ENCODE measurements around the gene OTUB1.

The OTUB1 gene

DNA sequence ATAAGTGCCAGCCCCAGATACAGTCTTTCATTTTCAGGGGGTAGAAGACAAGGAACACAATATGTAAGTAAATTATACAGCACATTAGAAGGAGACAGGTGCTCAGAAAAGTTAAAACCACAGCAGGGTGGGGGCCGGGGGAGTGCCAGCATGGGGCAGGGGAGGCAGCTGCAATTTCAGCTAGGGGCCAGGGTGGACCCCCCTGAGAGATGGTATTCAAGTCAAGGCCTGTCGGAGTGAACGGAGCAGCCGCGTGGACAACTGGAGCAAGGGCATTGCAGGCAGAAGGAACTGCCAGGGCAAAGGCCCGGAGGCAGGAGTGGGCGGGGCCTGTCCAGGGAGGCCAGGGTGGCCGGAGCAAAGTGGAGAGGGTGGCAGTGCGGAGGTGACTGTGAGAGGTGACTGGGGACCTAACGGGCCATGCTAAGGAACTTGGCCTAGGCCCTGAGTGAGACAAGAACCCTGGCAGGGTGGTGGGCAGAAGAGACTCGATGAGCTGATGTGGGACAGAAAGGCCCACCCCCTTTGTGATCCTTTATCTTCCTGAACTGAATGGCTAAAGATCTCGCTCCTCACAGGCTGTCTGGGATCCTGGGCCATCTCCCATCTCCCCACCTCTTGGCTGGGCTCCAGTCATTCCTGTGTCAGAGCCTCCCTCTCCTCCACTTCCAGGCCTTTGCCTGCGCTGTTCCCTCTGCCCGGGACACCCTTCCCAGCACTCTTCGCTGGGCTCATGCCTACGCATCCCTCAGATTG lies 27.1 kb downstream of the OTUB1 start:
- TF ChIP-seq SIN3A (IDR thresholded peaks at IDR 0.05; ENCODE audit: borderline replicate concordance, insufficient read depth, low read length) (no peak), FOXP2 (optimal IDR thresholded peaks at IDR 0.05; ENCODE audit: borderline replicate concordance, extremely low read depth, extremely low read length, insufficient read depth) (no peak), POLR2AphosphoS5 (IDR thresholded peaks at IDR 0.05; ENCODE audit: low read depth, low read length) (no peak), TAF1 (IDR thresholded peaks at IDR 0.05; ENCODE audit: borderline replicate concordance, insufficient read depth, low read length) (no peak)
- TF ChIP-seq, protein P1, sequence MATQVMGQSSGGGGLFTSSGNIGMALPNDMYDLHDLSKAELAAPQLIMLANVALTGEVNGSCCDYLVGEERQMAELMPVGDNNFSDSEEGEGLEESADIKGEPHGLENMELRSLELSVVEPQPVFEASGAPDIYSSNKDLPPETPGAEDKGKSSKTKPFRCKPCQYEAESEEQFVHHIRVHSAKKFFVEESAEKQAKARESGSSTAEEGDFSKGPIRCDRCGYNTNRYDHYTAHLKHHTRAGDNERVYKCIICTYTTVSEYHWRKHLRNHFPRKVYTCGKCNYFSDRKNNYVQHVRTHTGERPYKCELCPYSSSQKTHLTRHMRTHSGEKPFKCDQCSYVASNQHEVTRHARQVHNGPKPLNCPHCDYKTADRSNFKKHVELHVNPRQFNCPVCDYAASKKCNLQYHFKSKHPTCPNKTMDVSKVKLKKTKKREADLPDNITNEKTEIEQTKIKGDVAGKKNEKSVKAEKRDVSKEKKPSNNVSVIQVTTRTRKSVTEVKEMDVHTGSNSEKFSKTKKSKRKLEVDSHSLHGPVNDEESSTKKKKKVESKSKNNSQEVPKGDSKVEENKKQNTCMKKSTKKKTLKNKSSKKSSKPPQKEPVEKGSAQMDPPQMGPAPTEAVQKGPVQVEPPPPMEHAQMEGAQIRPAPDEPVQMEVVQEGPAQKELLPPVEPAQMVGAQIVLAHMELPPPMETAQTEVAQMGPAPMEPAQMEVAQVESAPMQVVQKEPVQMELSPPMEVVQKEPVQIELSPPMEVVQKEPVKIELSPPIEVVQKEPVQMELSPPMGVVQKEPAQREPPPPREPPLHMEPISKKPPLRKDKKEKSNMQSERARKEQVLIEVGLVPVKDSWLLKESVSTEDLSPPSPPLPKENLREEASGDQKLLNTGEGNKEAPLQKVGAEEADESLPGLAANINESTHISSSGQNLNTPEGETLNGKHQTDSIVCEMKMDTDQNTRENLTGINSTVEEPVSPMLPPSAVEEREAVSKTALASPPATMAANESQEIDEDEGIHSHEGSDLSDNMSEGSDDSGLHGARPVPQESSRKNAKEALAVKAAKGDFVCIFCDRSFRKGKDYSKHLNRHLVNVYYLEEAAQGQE (IDR thresholded peaks at IDR 0.05; ENCODE audit: insufficient read depth in 1 of 2, low read depth in 2 of 2, low read length in 2 of 2), result no peak

DNA sequence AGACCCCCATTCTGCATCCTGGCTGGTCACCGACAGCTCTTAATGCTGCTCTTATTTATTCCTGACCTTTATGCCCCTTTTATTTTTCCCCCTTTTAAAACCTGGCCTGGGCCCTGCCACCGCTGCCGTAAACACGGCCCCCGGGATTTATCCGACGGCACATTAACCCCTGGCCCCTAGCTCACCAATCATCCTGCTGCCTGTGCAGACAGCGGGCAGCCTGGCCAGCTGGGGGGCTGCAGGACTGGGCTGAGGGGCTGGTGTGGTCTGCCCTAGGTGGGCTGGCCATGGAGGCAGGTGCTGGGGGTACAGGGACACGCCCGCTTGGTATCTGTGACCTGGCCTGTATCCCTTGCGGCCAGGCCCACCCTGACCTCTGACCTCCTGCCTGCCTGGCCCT lies 28.1 kb downstream of the OTUB1 start:
- no peak for TF ChIP-seq FOXP2 (optimal IDR thresholded peaks at IDR 0.05; ENCODE audit: borderline replicate concordance, extremely low read depth, extremely low read length, insufficient read depth)
- no peak for TF ChIP-seq SIN3A (IDR thresholded peaks at IDR 0.05; ENCODE audit: borderline replicate concordance, insufficient read depth, low read length)
- TF ChIP-seq TAF1 (IDR thresholded peaks at IDR 0.05; ENCODE audit: borderline replicate concordance, insufficient read depth, low read length), result no peak
- no peak for TF ChIP-seq POLR2AphosphoS5 (IDR thresholded peaks at IDR 0.05; ENCODE audit: low read depth, low read length)
- TF ChIP-seq, protein P1 (IDR thresholded peaks at IDR 0.05; ENCODE audit: insufficient read depth in 1 of 2, low read depth in 2 of 2, low read length in 2 of 2), result no peak

- TF ChIP-seq POLR2AphosphoS5 (IDR thresholded peaks at IDR 0.05; ENCODE audit: low read depth, low read length) (no peak), TAF1 (IDR thresholded peaks at IDR 0.05; ENCODE audit: borderline replicate concordance, insufficient read depth, low read length) (no peak), FOXP2 (optimal IDR thresholded peaks at IDR 0.05; ENCODE audit: borderline replicate concordance, extremely low read depth, extremely low read length, insufficient read depth) (no peak), SIN3A (IDR thresholded peaks at IDR 0.05; ENCODE audit: borderline replicate concordance, insufficient read depth, low read length) (no peak)
- TF ChIP-seq, protein P1 (IDR thresholded peaks at IDR 0.05; ENCODE audit: insufficient read depth in 1 of 2, low read depth in 2 of 2, low read length in 2 of 2), result no peak
Measured at GRCh38 chr11:64015510-64015909, 29.3 kb downstream of the OTUB1 start.

GRCh38 chr11:64015935-64016845 lies 30.0 kb downstream of the OTUB1 start:
- no peak for TF ChIP-seq POLR2AphosphoS5 (IDR thresholded peaks at IDR 0.05; ENCODE audit: low read depth, low read length)

DNA sequence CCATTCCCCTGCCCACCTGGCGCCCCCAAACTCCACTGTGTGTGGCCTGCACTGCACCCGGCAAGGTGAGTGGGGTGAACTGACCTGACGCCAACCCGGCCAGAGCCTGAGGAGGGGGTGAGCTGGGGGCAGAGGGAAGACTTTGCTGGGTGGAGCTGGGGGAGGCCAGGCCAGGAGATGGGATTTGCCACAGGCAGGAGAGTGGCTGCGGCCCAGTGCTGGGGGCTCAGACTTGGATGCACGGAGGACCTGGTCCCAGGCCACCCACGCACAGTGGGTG lies 31.6 kb downstream of the OTUB1 start:
- TF ChIP-seq FOXP2 (optimal IDR thresholded peaks at IDR 0.05; ENCODE audit: borderline replicate concordance, extremely low read depth, extremely low read length, insufficient read depth) (no peak), TAF1 (IDR thresholded peaks at IDR 0.05; ENCODE audit: borderline replicate concordance, insufficient read depth, low read length) (no peak), SIN3A (IDR thresholded peaks at IDR 0.05; ENCODE audit: borderline replicate concordance, insufficient read depth, low read length) (no peak), POLR2AphosphoS5 (IDR thresholded peaks at IDR 0.05; ENCODE audit: low read depth, low read length) (no peak)
- TF ChIP-seq, protein P1 (IDR thresholded peaks at IDR 0.05; ENCODE audit: insufficient read depth in 1 of 2, low read depth in 2 of 2, low read length in 2 of 2), result no peak

All from PFSK-1 (cell line).